ENCODE measurements around the gene IFI27. TPM values are rescaled to one million over a fixed set of nuclear protein-coding genes. Genes with fewer than 3 reads are reported as not detected.

Gene IFI27
- polyA plus RNA-seq, 1 of the 3 experiments (the other 2 are of a cell fraction) = 1.2 TPM

- Histone ChIP-seq H3K27me3 (ENCODE audit: insufficient read depth) (peaks cover 10% of the 10 kb centered on the region; the same call in 1 of the 2 replicates), H3K4me1 (ENCODE audit: control insufficient read depth in 1 of 2, insufficient read depth in 2 of 2, low read depth in 1 of 2, low read length in 1 of 2) (peaks cover 0 to 3% of the 10 kb centered on the region in 2 experiments; a peak in 1 of 4 replicates), H3K9ac (no peak overlapping the region), H2AFZ (ENCODE audit: low read depth) (no peak overlapping the region), H4K20me1 (ENCODE audit: insufficient read depth) (no peaks in the 10 kb centered on the region), H3K9me3 (no peaks in the 10 kb centered on the region), H3K79me2 (ENCODE audit: insufficient read depth) (no peaks in the 10 kb centered on the region), H3F3A (replicated peaks; ENCODE audit: insufficient read depth) (no peaks in the 10 kb centered on the region), H3K4me3 (ENCODE audit: low read depth in 2 of 2, low read length in 1 of 2) (no peak overlapping the region), H3K27ac (ENCODE audit: low read depth in 2 of 2, low read length in 1 of 2) (no peak overlapping the region), H3K4me2 (no peak overlapping the region), H3K36me3 (replicated peaks in 1 of 2; ENCODE audit: control insufficient read depth in 1 of 2, insufficient read depth in 2 of 2, low read length in 1 of 2) (no peaks in the 10 kb centered on the region), H3K9me2 (no peaks in the 10 kb centered on the region)
- no peak for DNase-seq
- TF ChIP-seq JUND (IDR thresholded peaks at IDR 0.05) = no peak
- TF ChIP-seq, protein P1, sequence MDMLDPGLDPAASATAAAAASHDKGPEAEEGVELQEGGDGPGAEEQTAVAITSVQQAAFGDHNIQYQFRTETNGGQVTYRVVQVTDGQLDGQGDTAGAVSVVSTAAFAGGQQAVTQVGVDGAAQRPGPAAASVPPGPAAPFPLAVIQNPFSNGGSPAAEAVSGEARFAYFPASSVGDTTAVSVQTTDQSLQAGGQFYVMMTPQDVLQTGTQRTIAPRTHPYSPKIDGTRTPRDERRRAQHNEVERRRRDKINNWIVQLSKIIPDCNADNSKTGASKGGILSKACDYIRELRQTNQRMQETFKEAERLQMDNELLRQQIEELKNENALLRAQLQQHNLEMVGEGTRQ (IDR thresholded peaks at IDR 0.05; ENCODE audit: borderline replicate concordance, low read depth, low read length) = no peak
- TF ChIP-seq, protein P2, sequence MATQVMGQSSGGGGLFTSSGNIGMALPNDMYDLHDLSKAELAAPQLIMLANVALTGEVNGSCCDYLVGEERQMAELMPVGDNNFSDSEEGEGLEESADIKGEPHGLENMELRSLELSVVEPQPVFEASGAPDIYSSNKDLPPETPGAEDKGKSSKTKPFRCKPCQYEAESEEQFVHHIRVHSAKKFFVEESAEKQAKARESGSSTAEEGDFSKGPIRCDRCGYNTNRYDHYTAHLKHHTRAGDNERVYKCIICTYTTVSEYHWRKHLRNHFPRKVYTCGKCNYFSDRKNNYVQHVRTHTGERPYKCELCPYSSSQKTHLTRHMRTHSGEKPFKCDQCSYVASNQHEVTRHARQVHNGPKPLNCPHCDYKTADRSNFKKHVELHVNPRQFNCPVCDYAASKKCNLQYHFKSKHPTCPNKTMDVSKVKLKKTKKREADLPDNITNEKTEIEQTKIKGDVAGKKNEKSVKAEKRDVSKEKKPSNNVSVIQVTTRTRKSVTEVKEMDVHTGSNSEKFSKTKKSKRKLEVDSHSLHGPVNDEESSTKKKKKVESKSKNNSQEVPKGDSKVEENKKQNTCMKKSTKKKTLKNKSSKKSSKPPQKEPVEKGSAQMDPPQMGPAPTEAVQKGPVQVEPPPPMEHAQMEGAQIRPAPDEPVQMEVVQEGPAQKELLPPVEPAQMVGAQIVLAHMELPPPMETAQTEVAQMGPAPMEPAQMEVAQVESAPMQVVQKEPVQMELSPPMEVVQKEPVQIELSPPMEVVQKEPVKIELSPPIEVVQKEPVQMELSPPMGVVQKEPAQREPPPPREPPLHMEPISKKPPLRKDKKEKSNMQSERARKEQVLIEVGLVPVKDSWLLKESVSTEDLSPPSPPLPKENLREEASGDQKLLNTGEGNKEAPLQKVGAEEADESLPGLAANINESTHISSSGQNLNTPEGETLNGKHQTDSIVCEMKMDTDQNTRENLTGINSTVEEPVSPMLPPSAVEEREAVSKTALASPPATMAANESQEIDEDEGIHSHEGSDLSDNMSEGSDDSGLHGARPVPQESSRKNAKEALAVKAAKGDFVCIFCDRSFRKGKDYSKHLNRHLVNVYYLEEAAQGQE (IDR thresholded peaks at IDR 0.05; ENCODE audit: low read depth, low read length) = no peak
- ChIA-PET CTCF (interaction anchor here (0.6 to 2.3 kb wide), 4 partner anchors 9 to 25 kb away, joined by 3 to 7 read pairs (median 4); no protein-coding TSS in a partner anchor), POLR2A (no interaction called here)
These were observed 46.7 kb downstream of the IFI27 start for GRCh38 chr14:94157197-94157596.

DNA sequence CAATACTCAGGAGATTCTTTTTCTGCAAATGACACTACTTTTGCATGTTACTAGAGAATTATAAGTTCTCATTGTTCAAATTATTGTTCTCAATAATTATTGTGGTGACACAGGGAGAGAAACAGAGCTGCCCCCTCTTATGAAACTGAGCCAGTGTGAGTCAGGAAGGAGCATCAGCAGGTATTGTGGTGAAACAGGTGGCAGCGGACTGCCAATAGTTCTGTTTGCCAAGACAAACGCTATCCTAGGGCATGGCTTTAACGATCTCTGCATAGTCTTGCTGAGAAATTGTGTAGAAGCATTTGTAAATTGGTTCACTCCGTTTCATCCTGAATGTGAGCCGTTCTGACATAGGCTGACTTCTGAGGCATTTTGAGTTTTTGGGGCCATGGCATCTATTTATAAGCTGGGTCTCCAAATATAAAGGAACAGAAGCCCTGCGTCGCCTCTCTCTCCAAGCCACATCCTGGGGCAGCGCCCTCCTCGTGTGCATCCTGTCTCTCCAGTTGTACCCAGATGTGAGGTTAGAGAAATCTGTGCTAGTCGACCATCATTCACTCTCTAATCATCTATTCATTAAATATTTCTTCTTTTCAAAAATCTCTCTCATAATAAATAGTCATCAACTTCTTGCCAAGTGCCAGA lies 47.8 kb downstream of the IFI27 start:
- no peak for TF ChIP-seq ZBTB33 (IDR thresholded peaks at IDR 0.05; ENCODE audit: borderline replicate concordance, low read depth)
- no peak for TF ChIP-seq SIN3A (IDR thresholded peaks at IDR 0.05; ENCODE audit: borderline replicate concordance, low read depth, low read length)
- TF ChIP-seq FOXM1 (IDR thresholded peaks at IDR 0.05; ENCODE audit: low read depth) = no peak
- no peak for TF ChIP-seq RXRA (IDR thresholded peaks at IDR 0.05; ENCODE audit: borderline replicate concordance, low read depth)
- no peak for TF ChIP-seq RFX5 (IDR thresholded peaks at IDR 0.05; ENCODE audit: low read length)
- no peak for TF ChIP-seq GABPA (IDR thresholded peaks at IDR 0.05; ENCODE audit: low read depth)
- TF ChIP-seq GATA2 (CRISPR knock-in tag; IDR thresholded peaks at IDR 0.05) = no peak
- TF ChIP-seq, protein P1 (IDR thresholded peaks at IDR 0.05; ENCODE audit: borderline replicate concordance, low read depth, low read length) = no peak
- no peak for TF ChIP-seq TEAD4 (IDR thresholded peaks at IDR 0.05; ENCODE audit: borderline replicate concordance, insufficient read depth)
- TF ChIP-seq, protein P3, sequence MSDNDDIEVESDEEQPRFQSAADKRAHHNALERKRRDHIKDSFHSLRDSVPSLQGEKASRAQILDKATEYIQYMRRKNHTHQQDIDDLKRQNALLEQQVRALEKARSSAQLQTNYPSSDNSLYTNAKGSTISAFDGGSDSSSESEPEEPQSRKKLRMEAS (IDR thresholded peaks at IDR 0.05; ENCODE audit: low read depth) = no peak
- TF ChIP-seq, protein P2 (IDR thresholded peaks at IDR 0.05; ENCODE audit: low read depth, low read length) = no peak
- no peak overlapping the region for H3K4me3 ChIP-seq (ENCODE audit: low read depth in 2 of 2, low read length in 1 of 2)
- H3F3A ChIP-seq (replicated peaks; ENCODE audit: insufficient read depth) = no peaks in the 10 kb centered on the region
- H3K9me3 ChIP-seq = no peaks in the 10 kb centered on the region
- 44% methylated on average over 10 of the region's 10 CpGs for WGBS (ENCODE audit: low lambda C conversion rate)
- ChIA-PET CTCF (interaction anchor here (0.6 to 1.6 kb wide), 3 partner anchors 22 to 122 kb away, joined by 3 to 6 read pairs (median 4); no protein-coding TSS in a partner anchor), POLR2A (no interaction called here)
- no peak overlapping the region for H2AFZ ChIP-seq (ENCODE audit: low read depth)
- H3K27me3 ChIP-seq (ENCODE audit: insufficient read depth) = peaks cover 10% of the 10 kb centered on the region; the same call in 1 of the 2 replicates
- H3K9me2 ChIP-seq = no peaks in the 10 kb centered on the region
- H3K36me3 ChIP-seq (replicated peaks in 1 of 2; ENCODE audit: control insufficient read depth in 1 of 2, insufficient read depth in 2 of 2, low read length in 1 of 2) = no peaks in the 10 kb centered on the region
- H3K4me2 ChIP-seq = no peak overlapping the region
- H3K9ac ChIP-seq = no peak overlapping the region
- no peaks in the 10 kb centered on the region for H3K79me2 ChIP-seq (ENCODE audit: insufficient read depth)
- no peak for DNase-seq
- H3K4me1 ChIP-seq (ENCODE audit: control insufficient read depth in 1 of 2, insufficient read depth in 2 of 2, low read depth in 1 of 2, low read length in 1 of 2) = peaks cover 0 to 4% of the 10 kb centered on the region in 2 experiments; a peak in 1 of 4 replicates
- H3K27ac ChIP-seq (ENCODE audit: low read depth in 2 of 2, low read length in 1 of 2) = no peak overlapping the region
- H4K20me1 ChIP-seq (ENCODE audit: insufficient read depth) = no peaks in the 10 kb centered on the region
